Measurements from ENCODE around the gene TMTC2. TPM values are rescaled to one million over a fixed set of nuclear protein-coding genes. Genes with fewer than 3 reads are reported as not detected.

Gene TMTC2
- total and polyA plus RNA-seq, 2 donors (not counting 1 experiment from before 2014, with no cell fraction given), result 2.4 to 3.2 TPM

DNA sequence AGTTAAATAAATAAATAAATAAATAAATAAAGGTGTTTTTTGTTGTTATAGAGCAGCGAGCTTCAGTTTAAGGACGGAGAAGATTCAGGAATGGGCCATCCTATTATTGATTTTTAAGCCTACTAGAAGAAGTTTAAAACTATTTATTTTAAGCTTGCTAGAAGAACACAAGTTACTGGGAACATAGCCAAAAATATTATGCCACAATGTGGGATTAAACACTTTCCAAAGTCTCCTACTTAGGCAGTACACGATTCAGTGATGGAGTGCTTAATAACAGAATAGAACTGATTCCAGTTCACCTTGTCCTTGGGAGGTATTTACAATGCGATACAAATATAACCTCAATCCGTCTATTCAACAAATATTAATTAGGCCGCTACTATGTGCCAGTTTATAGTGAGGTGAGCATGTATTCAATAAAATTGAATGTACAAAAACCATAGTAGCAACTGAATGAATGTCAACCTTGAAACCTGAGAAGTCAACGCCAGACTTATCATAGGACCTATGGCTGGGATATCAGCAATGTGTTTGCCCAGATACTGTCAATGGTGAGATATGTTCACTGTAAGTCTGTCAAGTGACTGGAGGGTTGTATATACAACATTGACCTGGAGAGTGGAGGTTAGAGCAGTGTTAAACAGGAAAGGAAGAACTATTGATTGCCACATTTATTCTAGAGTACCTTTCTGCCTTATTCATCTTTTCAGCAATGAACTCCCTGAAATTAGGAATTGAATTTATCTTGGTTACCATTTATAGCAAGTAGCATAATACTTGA lies 486.4 kb downstream of the TMTC2 start:
- no peaks in the 10 kb centered on the region for H3K9me3 Mint-ChIP-seq (ENCODE audit: insufficient read depth)
- H3K27me3 Mint-ChIP-seq, result no peaks in the 10 kb centered on the region
- no peak overlapping the region for H3K27ac Mint-ChIP-seq
- DNase-seq (no peak), ATAC-seq (ENCODE audit: low read depth) (no peak)
- Histone ChIP-seq H2AFZ (ENCODE audit: insufficient read depth, low read depth, low read length, poor library complexity, severe bottlenecking) (no peak overlapping the region), H4K20me1 (ENCODE audit: control insufficient read depth, insufficient read depth, low read length, poor library complexity, severe bottlenecking) (no peaks in the 10 kb centered on the region), H3K4me1 (ENCODE audit: control insufficient read depth in 2 of 2, insufficient read depth in 2 of 2, low read length in 2 of 2) (no peaks in the 10 kb centered on the region), H3K4me3 (ENCODE audit: control extremely low read depth in 1 of 5, extremely low read depth in 1 of 5, insufficient read depth in 1 of 5, low read depth in 2 of 5, low read length in 4 of 5) (no peak overlapping the region), H3K9me3 (ENCODE audit: control extremely low read depth in 1 of 3, control insufficient read depth in 2 of 3, insufficient read depth in 1 of 3, low read length in 2 of 3) (peaks cover 0 to 3% (median 0%) of the 10 kb centered on the region in 3 donors), H3K27ac (ENCODE audit: low read length in 2 of 2) (no peak overlapping the region), H3K9ac (ENCODE audit: low read length) (no peak overlapping the region), H3K27me3 (replicated peaks in 1 of 4; ENCODE audit: control extremely low read depth in 1 of 4, control insufficient read depth in 3 of 4, insufficient read depth in 4 of 4, low read length in 3 of 4) (no peaks in the 10 kb centered on the region), H3K4me2 (replicated peaks; ENCODE audit: low read depth, low read length, poor library complexity, severe bottlenecking) (no peak overlapping the region), H3K36me3 (replicated peaks in 1 of 2; ENCODE audit: control extremely low read depth in 1 of 2, control insufficient read depth in 1 of 2, extremely low read depth in 1 of 2, insufficient read depth in 2 of 2, low read length in 1 of 2) (no peaks in the 10 kb centered on the region), H3K79me2 (ENCODE audit: control insufficient read depth, insufficient read depth, low read length) (no peaks in the 10 kb centered on the region)
- no peak overlapping the region for H3K4me3 Mint-ChIP-seq
- WGBS (ENCODE audit: insufficient coverage), result 100% methylated on average over 1 of the region's 7 CpGs
- ChIA-PET POLR2A (no interaction called here), CTCF (no interaction called here)
- H3K4me1 Mint-ChIP-seq, result no peaks in the 10 kb centered on the region
- no peak for TF ChIP-seq EZH2 (IDR thresholded peaks at IDR 0.05; ENCODE audit: borderline replicate concordance, insufficient read depth, low read depth, low read length, poor library complexity, severe bottlenecking)
- TF ChIP-seq CTCF (IDR thresholded peaks at IDR 0.05), result no peak
- intact Hi-C loops (cut with micrococcal nuclease), result no loop called here

DNA sequence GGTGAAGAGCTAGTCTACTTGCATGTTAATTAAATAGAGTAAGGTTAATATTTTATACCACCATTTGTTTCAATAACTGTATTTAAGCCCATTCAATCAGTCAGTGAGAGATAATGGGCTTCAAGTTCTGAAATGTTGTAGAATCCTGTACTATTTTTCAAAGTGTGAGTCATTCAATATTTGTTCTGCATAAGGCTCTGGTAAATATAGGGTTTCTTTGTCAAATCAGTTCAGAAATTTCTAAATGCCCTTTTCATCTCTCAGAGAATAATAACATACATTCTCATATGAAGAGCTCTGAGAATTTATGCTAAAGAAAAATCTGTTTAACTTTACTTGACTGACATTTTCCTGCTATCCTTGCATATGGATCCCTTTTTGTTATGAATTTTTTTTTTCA lies 493.3 kb downstream of the TMTC2 start:
- no peak for DNase-seq
- CTCF ChIA-PET, result no interaction called here
- intact Hi-C loops (cut with micrococcal nuclease), result no loop called here
- Mint-ChIP-seq H3K4me1 (no peaks in the 10 kb centered on the region), H3K27ac (no peak overlapping the region), H3K9me3 (ENCODE audit: insufficient read depth) (peaks cover 4% of the 10 kb centered on the region), H3K4me3 (no peak overlapping the region), H3K27me3 (no peaks in the 10 kb centered on the region)
- H3K79me2 ChIP-seq (ENCODE audit: control insufficient read depth, insufficient read depth, low read length), result no peaks in the 10 kb centered on the region
- no peaks in the 10 kb centered on the region for H4K20me1 ChIP-seq (ENCODE audit: control insufficient read depth, insufficient read depth, low read length, poor library complexity, severe bottlenecking)
- H3K27me3 ChIP-seq (replicated peaks in 1 of 4; ENCODE audit: control extremely low read depth in 1 of 4, control insufficient read depth in 3 of 4, insufficient read depth in 4 of 4, low read length in 3 of 4), result no peaks in the 10 kb centered on the region
- no peaks in the 10 kb centered on the region for H3K9me3 ChIP-seq (ENCODE audit: control extremely low read depth in 1 of 3, control insufficient read depth in 2 of 3, insufficient read depth in 1 of 3, low read length in 2 of 3)
- TF ChIP-seq EZH2 (IDR thresholded peaks at IDR 0.05; ENCODE audit: borderline replicate concordance, insufficient read depth, low read depth, low read length, poor library complexity, severe bottlenecking) (no peak), CTCF (IDR thresholded peaks at IDR 0.05) (no peak)
- no peak overlapping the region for H2AFZ ChIP-seq (ENCODE audit: insufficient read depth, low read depth, low read length, poor library complexity, severe bottlenecking)
- H3K4me3 ChIP-seq (ENCODE audit: control extremely low read depth in 1 of 5, extremely low read depth in 1 of 5, insufficient read depth in 1 of 5, low read depth in 2 of 5, low read length in 4 of 5), result no peak overlapping the region
- no peaks in the 10 kb centered on the region for H3K4me1 ChIP-seq (ENCODE audit: control insufficient read depth in 2 of 2, insufficient read depth in 2 of 2, low read length in 2 of 2)
- no peaks in the 10 kb centered on the region for H3K36me3 ChIP-seq (replicated peaks in 1 of 2; ENCODE audit: control extremely low read depth in 1 of 2, control insufficient read depth in 1 of 2, extremely low read depth in 1 of 2, insufficient read depth in 2 of 2, low read length in 1 of 2)
- H3K4me2 ChIP-seq (replicated peaks; ENCODE audit: low read depth, low read length, poor library complexity, severe bottlenecking), result no peak overlapping the region
- no peak overlapping the region for H3K9ac ChIP-seq (ENCODE audit: low read length)
- no peak overlapping the region for H3K27ac ChIP-seq (ENCODE audit: low read length in 2 of 2)
- no peak for ATAC-seq (ENCODE audit: low read depth)
- POLR2A ChIA-PET, result no interaction called here

Data from B cell (primary cell).